ENCODE data around the gene EBF3.

Gene EBF3

DNA sequence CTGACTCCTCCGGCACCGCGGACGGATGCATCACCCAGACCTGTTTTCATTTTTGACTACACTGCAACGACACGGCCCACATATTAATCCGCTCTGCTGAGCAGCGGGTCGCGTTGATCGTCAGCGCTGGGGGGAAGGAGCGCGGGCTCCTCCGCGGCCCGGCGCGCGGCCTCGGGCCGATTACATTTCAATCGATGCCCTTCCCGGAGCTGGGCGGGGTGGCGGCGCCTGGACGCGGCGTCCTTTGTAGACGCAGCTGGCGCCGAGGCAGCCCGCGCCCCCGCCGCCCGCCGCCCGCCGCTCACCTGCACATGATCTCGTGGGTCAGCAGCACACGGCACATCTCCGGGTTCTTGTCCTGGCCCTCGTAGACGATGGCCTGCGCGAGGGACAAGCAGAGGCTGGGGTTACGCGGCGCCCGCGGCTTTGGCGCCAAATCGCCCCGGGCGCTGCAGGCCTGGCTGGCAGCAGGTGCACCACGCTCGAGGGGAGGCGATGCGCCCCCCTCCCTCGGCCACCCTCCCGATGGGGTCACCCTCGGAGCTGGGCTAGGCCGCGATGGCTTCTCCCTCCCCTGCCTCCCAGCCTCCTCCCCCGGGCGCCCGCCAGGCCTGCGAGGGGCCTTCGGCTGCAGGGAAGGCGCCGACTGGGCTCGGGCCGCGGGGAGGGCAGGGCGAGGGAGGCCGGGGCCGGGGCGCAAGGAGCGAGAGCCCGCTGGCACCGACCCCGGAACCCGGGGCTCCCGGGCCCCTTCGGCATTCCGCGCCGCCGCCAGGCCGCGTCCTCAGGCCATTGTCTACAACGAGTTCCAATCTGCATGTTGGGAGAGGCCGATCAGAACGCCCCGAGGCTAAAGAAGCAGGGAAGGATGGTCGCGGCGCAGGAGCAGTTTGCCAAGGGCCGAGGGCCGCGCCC is 5.2 kb downstream of the EBF3 start:
- DNase-seq (ENCODE audit: low spot score), result no peak

- DNase-seq (ENCODE audit: low spot score), result no peak
Measured at GRCh38 chr10:129958148-129958628, 5.9 kb downstream of the EBF3 start.

GRCh38 chr10:129956876-129957673 is 7.0 kb downstream of the EBF3 start:
- DNase-seq (ENCODE audit: low spot score), result no peak

- DNase-seq (ENCODE audit: low spot score), result no peak
Measured at GRCh38 chr10:129956286-129956670, 7.8 kb downstream of the EBF3 start.

- DNase-seq (ENCODE audit: low spot score), result no peak
Measured at GRCh38 chr10:129955601-129956285, 8.3 kb downstream of the EBF3 start.

- no peak for DNase-seq (ENCODE audit: low spot score)
Measured at GRCh38 chr10:129954492-129955315, 9.4 kb downstream of the EBF3 start.

DNA sequence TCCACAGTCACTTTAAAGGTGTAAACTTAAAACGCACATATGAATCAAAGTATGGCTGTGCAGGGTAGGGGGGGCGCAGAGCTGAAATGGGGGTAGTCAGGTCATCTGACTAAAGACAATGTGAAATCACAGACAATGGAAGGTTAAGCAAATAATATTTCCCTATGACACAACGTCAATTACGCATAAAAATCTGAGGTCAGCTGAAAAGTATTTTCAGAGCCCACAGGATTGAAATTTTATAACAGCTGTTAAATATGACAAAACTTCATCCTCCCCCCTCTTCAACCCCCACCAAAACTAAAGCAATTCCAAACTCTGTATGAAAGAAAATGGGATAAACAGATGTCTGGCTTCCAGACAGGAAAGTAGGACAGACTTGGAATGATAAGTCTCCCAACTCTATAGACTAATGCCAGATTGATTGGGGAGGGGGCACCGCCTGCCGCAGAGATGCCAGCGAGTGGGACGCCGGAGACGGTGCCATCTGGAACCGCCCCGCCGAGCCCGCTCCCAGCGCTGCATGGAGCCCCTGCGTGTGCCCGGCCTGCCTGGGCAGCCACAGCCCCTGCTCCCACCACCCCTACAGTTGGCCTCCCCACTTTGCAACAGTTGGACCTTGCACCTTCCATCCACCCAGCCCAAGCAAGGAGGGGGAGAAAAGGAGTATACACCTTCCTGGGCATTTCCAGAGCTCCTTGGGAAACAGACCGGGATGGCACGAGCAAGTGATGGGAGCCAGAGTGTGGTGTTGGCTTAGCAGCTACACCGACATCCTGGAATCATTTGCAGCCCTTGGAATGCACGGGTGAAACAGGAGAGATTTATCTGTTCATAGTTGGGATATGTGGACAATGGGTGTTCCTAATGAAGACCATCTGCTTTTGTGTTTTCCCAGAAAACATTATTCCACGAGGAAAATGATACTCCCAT is 10.7 kb downstream of the EBF3 start:
- DNase-seq (ENCODE audit: low spot score), result no peak

- DNase-seq (ENCODE audit: low spot score), result no peak
Measured at GRCh38 chr10:129952378-129953118, 11.5 kb downstream of the EBF3 start.

- no peak for DNase-seq (ENCODE audit: low spot score)
Measured at GRCh38 chr10:129951970-129952265, 12.2 kb downstream of the EBF3 start.

- no peak for DNase-seq (ENCODE audit: low spot score)
Measured at GRCh38 chr10:129951101-129951969, 12.7 kb downstream of the EBF3 start.

- no peak for DNase-seq (ENCODE audit: low spot score)
Measured at GRCh38 chr10:129950676-129951075, 13.4 kb downstream of the EBF3 start.

- DNase-seq (ENCODE audit: low spot score), result no peak
Measured at GRCh38 chr10:129949891-129950291, 14.2 kb downstream of the EBF3 start.

- no peak for DNase-seq (ENCODE audit: low spot score)
Measured at GRCh38 chr10:129949411-129949810, 14.7 kb downstream of the EBF3 start.

DNA sequence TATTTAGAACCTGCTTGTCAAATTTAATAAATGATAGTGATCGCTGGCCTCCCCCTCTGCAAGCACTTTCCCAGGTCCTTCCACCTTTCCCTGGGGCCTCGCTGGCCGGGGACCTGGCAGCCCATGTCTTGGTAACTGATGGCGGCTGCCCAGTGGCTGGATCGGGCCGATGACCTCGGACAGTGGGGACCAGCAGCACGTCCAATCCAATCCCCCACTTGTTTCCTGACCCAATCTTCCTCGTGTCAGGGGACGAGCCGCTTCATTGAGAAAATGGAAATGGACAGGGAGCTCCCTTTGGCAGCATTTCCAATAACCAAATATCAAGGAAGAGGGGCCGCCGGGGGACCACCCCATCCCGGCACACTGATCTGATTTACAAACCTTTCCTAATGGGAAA is 17.2 kb downstream of the EBF3 start:
- no peak for DNase-seq (ENCODE audit: low spot score)

GRCh38 chr10:129945941-129946760 is 17.9 kb downstream of the EBF3 start:
- no peak for DNase-seq (ENCODE audit: low spot score)

GRCh38 chr10:129945526-129945925 is 18.5 kb downstream of the EBF3 start:
- DNase-seq (ENCODE audit: low spot score), result no peak

DNA sequence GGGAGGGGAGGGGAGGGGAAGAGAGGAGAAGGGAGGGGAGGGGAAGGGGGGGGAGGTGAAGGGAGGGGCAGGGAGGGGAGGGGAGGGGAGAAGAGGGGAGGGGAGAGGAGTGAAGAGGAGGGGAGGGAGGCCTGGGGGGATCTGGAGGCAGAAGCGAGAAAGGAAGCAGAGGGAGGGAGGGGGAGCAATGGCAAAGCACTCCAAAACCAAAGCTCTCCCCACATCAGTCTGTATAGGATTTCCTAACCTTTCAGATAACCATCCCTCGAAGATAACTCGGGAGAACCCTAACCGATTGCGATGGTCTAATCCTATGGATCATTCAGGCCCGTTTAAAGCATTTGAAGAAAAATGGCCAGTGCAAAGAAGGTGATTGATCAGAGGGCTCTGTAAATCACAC is 19.0 kb downstream of the EBF3 start:
- DNase-seq (ENCODE audit: low spot score), result no peak

DNA sequence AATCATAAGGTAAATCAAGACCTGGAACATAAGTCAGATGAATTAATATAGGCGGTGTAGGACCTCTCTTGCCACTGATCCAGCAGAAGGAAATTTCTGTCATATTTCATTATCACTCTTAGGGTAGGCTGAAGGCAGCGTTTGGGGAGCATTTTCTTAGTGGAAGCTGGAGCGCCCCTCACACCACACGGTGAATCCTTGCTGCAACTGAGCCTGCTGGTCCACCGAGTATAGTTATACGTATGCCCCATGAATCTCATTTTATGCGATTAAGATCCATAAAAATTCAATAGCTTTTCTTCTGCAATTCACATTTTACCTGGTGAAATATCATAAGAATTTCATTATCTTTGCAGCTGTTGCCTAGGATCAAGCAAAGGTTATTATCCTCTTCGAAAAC is 19.6 kb downstream of the EBF3 start:
- DNase-seq (ENCODE audit: low spot score), result no peak
